HG02678 (cell line): ENCODE data around the gene ZFY.
A peak's percentile ranks its signal among the peaks of the same experiment; 100 is the strongest.

Source experiments
- ATAC-seq: cut with Tn5 transposase; IDR thresholded peaks from one replicate; pipeline ENCODE4 v1.9.1; 2021; ENCODE audit warnings: mild to moderate bottlenecking, moderate library complexity; ENCODE audit not compliant: unreplicated experiment

Gene ZFY

GRCh38 chrY:2934861-2935715 lies at the start of gene ZFY:
TSS of gene ZFY (plus strand) at chrY:2935381. CDS start at chrY:2953937, 18,556 bp downstream.
- peak; percentile 37 for ATAC-seq

- ATAC-seq, result no peak
Measured at GRCh38 chrY:2885880-2886279, 49.3 kb upstream of the ZFY start.

GRCh38 chrY:2887386-2887785 lies 47.8 kb upstream of the ZFY start:
- no peak for ATAC-seq

- ATAC-seq, result peak; percentile 82
Measured at GRCh38 chrY:2887955-2888354, 47.2 kb upstream of the ZFY start.

GRCh38 chrY:2893471-2893870 lies 41.7 kb upstream of the ZFY start:
- no peak for ATAC-seq

- ATAC-seq, result peak; percentile 75
Measured at GRCh38 chrY:2896050-2896449, 39.1 kb upstream of the ZFY start.

GRCh38 chrY:2907356-2907755 lies 27.8 kb upstream of the ZFY start:
- no peak for ATAC-seq

- peak; percentile 62 for ATAC-seq
Measured at GRCh38 chrY:2913066-2913815, 21.9 kb upstream of the ZFY start.

GRCh38 chrY:2934078-2934477 lies 1.1 kb upstream of the ZFY start:
- no peak for ATAC-seq

GRCh38 chrY:2935716-2936435 lies 695 bp downstream of the ZFY start:
- ATAC-seq, result peak; percentile 75

- ATAC-seq, result no peak
Measured at GRCh38 chrY:2936436-2936750, 1.2 kb downstream of the ZFY start.

- no peak for ATAC-seq
Measured at GRCh38 chrY:2937149-2937548, 2.0 kb downstream of the ZFY start.

- ATAC-seq, result peak; percentile 81
Measured at GRCh38 chrY:2949590-2950252, 14.5 kb downstream of the ZFY start.

GRCh38 chrY:2950655-2951054 lies 15.5 kb downstream of the ZFY start:
- no peak for ATAC-seq

- no peak for ATAC-seq
Measured at GRCh38 chrY:2952912-2953311, 17.7 kb downstream of the ZFY start.

- ATAC-seq, result no peak
Measured at GRCh38 chrY:2954735-2955134, 19.6 kb downstream of the ZFY start.

GRCh38 chrY:2955561-2955960 lies 20.4 kb downstream of the ZFY start:
- no peak for ATAC-seq

GRCh38 chrY:2962061-2962460 lies 26.9 kb downstream of the ZFY start:
- no peak for ATAC-seq

GRCh38 chrY:2964814-2965213 lies 29.6 kb downstream of the ZFY start:
- ATAC-seq, result no peak

- no peak for ATAC-seq
Measured at GRCh38 chrY:2965629-2966028, 30.4 kb downstream of the ZFY start.

- ATAC-seq, result no peak
Measured at GRCh38 chrY:2969561-2969960, 34.4 kb downstream of the ZFY start.
